Sigmoid colon (tissue), 4 donors: ENCODE measurements around the gene ABCB4.

Experiments
- EP300 ChIP-seq, 4 donors: sonication (generic); formaldehyde crosslinking; IDR thresholded peaks; one replicate each; pipeline ENCODE4 v1.6.1; 2017; ENCODE audit warnings: antibody characterized with exemption in 4 of 4
- POLR2A ChIP-seq, 2 donors: fragments of 450-650 bp; IDR thresholded peaks; one replicate each; pipeline ENCODE4 v1.6.1; 2016; ENCODE audit warnings: antibody characterized with exemption in 2 of 2, mild to moderate bottlenecking in 2 of 2, moderate library complexity in 2 of 2
- POLR2AphosphoS5 ChIP-seq, 4 donors: sonication (generic); formaldehyde crosslinking; IDR thresholded peaks; one replicate each; pipeline ENCODE4 v1.6.1; 2017; ENCODE audit warnings: antibody characterized with exemption in 4 of 4

DNA sequence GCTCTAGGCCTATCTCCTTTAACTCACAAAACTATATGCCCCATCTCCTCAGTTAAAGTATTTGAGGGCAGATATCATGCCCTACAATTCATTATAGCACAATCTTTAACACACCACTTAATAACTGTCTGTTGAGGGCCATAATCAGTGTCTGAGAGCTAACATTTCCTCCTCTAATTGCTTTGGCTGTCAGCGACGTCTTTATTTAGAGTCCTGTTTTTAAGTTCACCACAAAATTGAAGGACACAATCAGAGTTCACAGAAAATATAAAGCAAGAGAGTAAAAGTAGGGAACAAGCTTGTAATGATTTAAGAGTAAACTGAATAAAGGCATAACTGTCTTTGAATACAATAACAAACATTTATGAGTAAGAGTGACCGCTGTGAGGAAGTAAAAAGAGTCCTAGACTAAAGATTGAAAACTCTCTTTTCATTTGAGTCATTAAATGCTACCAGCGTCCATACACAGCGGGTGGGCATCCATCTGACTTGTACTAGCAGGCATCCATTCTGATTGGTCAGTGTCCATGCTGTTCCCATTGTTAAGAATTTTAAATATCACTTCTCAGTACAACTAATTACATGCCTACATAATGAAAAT, 38.4 kb upstream of the ABCB4 start:
- TF ChIP-seq POLR2AphosphoS5 (IDR thresholded peaks at IDR 0.05) (no peak), EP300 (IDR thresholded peaks at IDR 0.05) (no peak), POLR2A (IDR thresholded peaks at IDR 0.05) (no peak)
